Endothelial cell of umbilical vein (primary cell): ENCODE results near the gene AGXT.

ENCODE experiments used
- EZH2 ChIP-seq: IDR thresholded peaks from 2 replicates; pipeline ENCODE4 v1.6.1; 2012; ENCODE audit warnings: borderline replicate concordance, low read depth, mild to moderate bottlenecking, moderate library complexity, low read length, inconsistent platforms; ENCODE audit not compliant: severe bottlenecking
- POLR2A ChIP-seq: IDR thresholded peaks from 2 replicates; pipeline ENCODE4 v1.6.1; 2012; ENCODE audit warnings: low read depth, mild to moderate bottlenecking, control low read depth, low read length
- POLR2AphosphoS5 ChIP-seq: IDR thresholded peaks from 2 replicates; pipeline ENCODE4 v1.6.1; 2012; ENCODE audit warnings: low read depth, mild to moderate bottlenecking, control low read depth, low read length, moderate library complexity; ENCODE audit not compliant: insufficient read depth

GRCh38 chr2:240898731-240899467 lies 30.3 kb downstream of the AGXT start:
- TF ChIP-seq EZH2 (no peak), POLR2AphosphoS5 (no peak), POLR2A (peak; percentile 39)
